Keratinocyte (primary cell): ENCODE measurements around the gene COL25A1.

Experiments used
- EZH2 ChIP-seq: IDR thresholded peaks from one replicate; pipeline ENCODE4 v1.6.1; 2012; ENCODE audit warnings: inconsistent platforms, mild to moderate bottlenecking, low read length, moderate library complexity
- TF ChIP-seq, protein P1 (sequence below), 3 experiments: IDR thresholded peaks in 1 of 3; conservative IDR thresholded peaks in 1 of 3; optimal IDR thresholded peaks in 1 of 3; 2 replicates in 2 of 3; 3 replicates in 1 of 3; pipeline versions ENCODE3 to v1.5.1; 2011; ENCODE audit warnings: low read length in 3 of 3, mild to moderate bottlenecking in 3 of 3, moderate library complexity in 2 of 3, control low read depth in 1 of 3, inconsistent platforms in 1 of 3; ENCODE audit not compliant: insufficient read depth in 2 of 3; ENCODE audit errors: extremely low read depth in 1 of 3

DNA sequence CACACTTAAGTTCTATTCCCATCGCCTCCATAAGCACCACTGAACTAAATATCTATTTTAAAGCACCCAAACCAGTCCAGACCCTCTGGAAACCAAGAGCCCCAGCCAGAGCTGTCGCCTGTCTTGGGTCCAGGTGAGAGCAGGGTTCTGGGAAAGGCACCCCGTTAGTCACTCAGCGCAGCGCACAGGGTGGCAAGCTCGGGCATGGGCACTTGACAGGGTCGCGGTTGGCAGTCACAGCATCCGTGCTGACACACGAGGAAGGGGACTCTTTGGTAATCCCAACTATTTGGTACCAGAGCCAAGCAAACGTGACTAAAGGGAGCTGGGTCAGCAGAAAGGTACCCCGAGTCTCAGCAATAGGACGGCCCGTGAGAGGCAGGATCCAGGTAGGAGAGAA is 515.4 kb downstream of the COL25A1 start:
- TF ChIP-seq EZH2 = no peak
- TF ChIP-seq, protein P1, sequence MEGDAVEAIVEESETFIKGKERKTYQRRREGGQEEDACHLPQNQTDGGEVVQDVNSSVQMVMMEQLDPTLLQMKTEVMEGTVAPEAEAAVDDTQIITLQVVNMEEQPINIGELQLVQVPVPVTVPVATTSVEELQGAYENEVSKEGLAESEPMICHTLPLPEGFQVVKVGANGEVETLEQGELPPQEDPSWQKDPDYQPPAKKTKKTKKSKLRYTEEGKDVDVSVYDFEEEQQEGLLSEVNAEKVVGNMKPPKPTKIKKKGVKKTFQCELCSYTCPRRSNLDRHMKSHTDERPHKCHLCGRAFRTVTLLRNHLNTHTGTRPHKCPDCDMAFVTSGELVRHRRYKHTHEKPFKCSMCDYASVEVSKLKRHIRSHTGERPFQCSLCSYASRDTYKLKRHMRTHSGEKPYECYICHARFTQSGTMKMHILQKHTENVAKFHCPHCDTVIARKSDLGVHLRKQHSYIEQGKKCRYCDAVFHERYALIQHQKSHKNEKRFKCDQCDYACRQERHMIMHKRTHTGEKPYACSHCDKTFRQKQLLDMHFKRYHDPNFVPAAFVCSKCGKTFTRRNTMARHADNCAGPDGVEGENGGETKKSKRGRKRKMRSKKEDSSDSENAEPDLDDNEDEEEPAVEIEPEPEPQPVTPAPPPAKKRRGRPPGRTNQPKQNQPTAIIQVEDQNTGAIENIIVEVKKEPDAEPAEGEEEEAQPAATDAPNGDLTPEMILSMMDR (optimal IDR thresholded peaks at IDR 0.05 in 1 of 3, IDR thresholded peaks at IDR 0.05 in 1 of 3, conservative IDR thresholded peaks at IDR 0.05 in 1 of 3; ENCODE audit: extremely low read depth in 1 of 3, insufficient read depth in 2 of 3, low read length in 3 of 3) = no peak
